ENCODE results near the gene TGFB2. TPM values are rescaled to one million over a fixed set of nuclear protein-coding genes. Genes with fewer than 3 reads are reported as not detected.

TGFB2 gene
- total and polyA plus RNA-seq, 2 donors (not counting 3 experiments of a cell fraction or from before 2014, with no cell fraction given) = 21.2 to 43.5 TPM

- H3K4me3 ChIP-seq (replicated peaks in 1 of 3; ENCODE audit: insufficient read depth in 1 of 3, low read depth in 1 of 3, low read length in 3 of 3) = no peak overlapping the region
- POLR2A ChIA-PET = no interaction called here
- no peaks in the 10 kb centered on the region for H3K36me3 ChIP-seq (ENCODE audit: control insufficient read depth in 2 of 2, extremely low read depth in 1 of 2, insufficient read depth in 2 of 2, low read length in 2 of 2)
- dilution Hi-C loops (cut with MboI; ENCODE audit: extremely low pct_ligation_motif_present, low sequenced_read_pairs) (no loop called here), intact Hi-C loops (cut with micrococcal nuclease) (no loop called here)
- FAIRE-seq (no peak), DNase-seq (ENCODE audit: low read depth, low spot score) (no peak)
- no peak overlapping the region for H3K9ac ChIP-seq (replicated peaks; ENCODE audit: extremely low read depth, insufficient read depth, low read length)
- no peaks in the 10 kb centered on the region for H3K4me1 ChIP-seq (ENCODE audit: control insufficient read depth, extremely low read depth, insufficient read depth, low read length)
- no peak overlapping the region for H3K27ac ChIP-seq (ENCODE audit: insufficient read depth, low read depth, low read length)
- H3K9me3 ChIP-seq (replicated peaks; ENCODE audit: control insufficient read depth, insufficient read depth, low read length) = no peaks in the 10 kb centered on the region
- H3K4me2 ChIP-seq (ENCODE audit: insufficient read depth, low read length) = no peak overlapping the region
- H3K9me1 ChIP-seq (replicated peaks; ENCODE audit: control insufficient read depth, extremely low read depth, insufficient read depth, low read length) = no peaks in the 10 kb centered on the region
- TF ChIP-seq MYC (IDR thresholded peaks at IDR 0.05; ENCODE audit: low read depth, low read length) = no peak
- no peak for TF ChIP-seq GATA2 (IDR thresholded peaks at IDR 0.05; ENCODE audit: insufficient read depth, insufficient read length, low read depth, low read length)
- TF ChIP-seq EZH2 (IDR thresholded peaks at IDR 0.05; ENCODE audit: borderline replicate concordance, low read depth, low read length, severe bottlenecking) = no peak
- TF ChIP-seq CTCF (IDR thresholded peaks at IDR 0.05; ENCODE audit: extremely low read depth in 1 of 2, insufficient read depth in 1 of 2, low read depth in 1 of 2, low read length in 2 of 2) = no peak
- no peak for TF ChIP-seq JUN (IDR thresholded peaks at IDR 0.05; ENCODE audit: borderline replicate concordance, insufficient read depth, insufficient read length, low read depth)
- TF ChIP-seq POLR2AphosphoS5 (IDR thresholded peaks at IDR 0.05; ENCODE audit: insufficient read depth, low read depth, low read length) = no peak
- TF ChIP-seq MAX (IDR thresholded peaks at IDR 0.05; ENCODE audit: insufficient read depth, insufficient read length) = no peak
- no peak for TF ChIP-seq POLR2A (IDR thresholded peaks at IDR 0.05; ENCODE audit: low read depth, low read length)
- H2AFZ ChIP-seq (ENCODE audit: low read depth, low read length) = no peak overlapping the region
- no peaks in the 10 kb centered on the region for H3K79me2 ChIP-seq (ENCODE audit: control insufficient read depth, insufficient read depth, low read length)
- no TSS peak for BruUV-seq (replicated peaks)
- CTCF ChIA-PET = no interaction called here
- H4K20me1 ChIP-seq (replicated peaks; ENCODE audit: control insufficient read depth, extremely low read depth, insufficient read depth, low read length) = no peaks in the 10 kb centered on the region
- H3K27me3 ChIP-seq (ENCODE audit: control insufficient read depth in 2 of 2, insufficient read depth in 2 of 2, low read length in 2 of 2) = no peaks in the 10 kb centered on the region
These were observed 68.0 kb downstream of the TGFB2 start for GRCh38 chr1:218413179-218413578.
